ENCODE measurements around the gene MPDZ.

The MPDZ gene

GRCh38 chr9:13140843-13141592, 138.5 kb downstream of the MPDZ start:
- Histone ChIP-seq H3K9ac (ENCODE audit: insufficient read length, low read depth) (no peak overlapping the region), H3K27me3 (ENCODE audit: insufficient read depth, insufficient read length) (no peaks in the 10 kb centered on the region), H3K4me3 (ENCODE audit: insufficient read length, low read depth) (no peak overlapping the region), H3K36me3 (ENCODE audit: insufficient read depth, insufficient read length, low read length) (peaks cover 23% of the 10 kb centered on the region), H3K9me3 (ENCODE audit: insufficient read depth, low read length) (no peaks in the 10 kb centered on the region), H3K4me1 (ENCODE audit: insufficient read depth, insufficient read length) (peaks cover 3% of the 10 kb centered on the region)
- DNase-seq (ENCODE audit: low read depth, low spot score), result no peak
- TF ChIP-seq ZNF274 (IDR thresholded peaks at IDR 0.05; ENCODE audit: low read depth, low read length), result no peak
- TF ChIP-seq SUZ12 (IDR thresholded peaks at IDR 0.05; ENCODE audit: extremely low read depth, insufficient read depth, insufficient read length), result no peak
- TF ChIP-seq YY1 (IDR thresholded peaks at IDR 0.05; ENCODE audit: insufficient read depth, insufficient read length), result no peak

- TF ChIP-seq ZNF274 (IDR thresholded peaks at IDR 0.05; ENCODE audit: low read depth, low read length) (no peak), SUZ12 (IDR thresholded peaks at IDR 0.05; ENCODE audit: extremely low read depth, insufficient read depth, insufficient read length) (no peak), YY1 (IDR thresholded peaks at IDR 0.05; ENCODE audit: insufficient read depth, insufficient read length) (no peak)
- peak; percentile 22 for DNase-seq (ENCODE audit: low read depth, low spot score)
- Histone ChIP-seq H3K27me3 (ENCODE audit: insufficient read depth, insufficient read length) (no peaks in the 10 kb centered on the region), H3K36me3 (ENCODE audit: insufficient read depth, insufficient read length, low read length) (peaks cover 36% of the 10 kb centered on the region), H3K4me1 (ENCODE audit: insufficient read depth, insufficient read length) (peaks cover 3% of the 10 kb centered on the region), H3K9ac (ENCODE audit: insufficient read length, low read depth) (no peak overlapping the region), H3K4me3 (ENCODE audit: insufficient read length, low read depth) (no peak overlapping the region), H3K9me3 (ENCODE audit: insufficient read depth, low read length) (no peaks in the 10 kb centered on the region)
These were observed 139.8 kb downstream of the MPDZ start for GRCh38 chr9:13139641-13140171.

GRCh38 chr9:13137426-13137825, 142.1 kb downstream of the MPDZ start:
- no peaks in the 10 kb centered on the region for H3K27me3 ChIP-seq (ENCODE audit: insufficient read depth, insufficient read length)
- no peak for TF ChIP-seq SUZ12 (IDR thresholded peaks at IDR 0.05; ENCODE audit: extremely low read depth, insufficient read depth, insufficient read length)
- TF ChIP-seq YY1 (IDR thresholded peaks at IDR 0.05; ENCODE audit: insufficient read depth, insufficient read length), result no peak
- no peak for TF ChIP-seq ZNF274 (IDR thresholded peaks at IDR 0.05; ENCODE audit: low read depth, low read length)
- no peak overlapping the region for H3K9ac ChIP-seq (ENCODE audit: insufficient read length, low read depth)
- no peak for DNase-seq (ENCODE audit: low read depth, low spot score)
- no peaks in the 10 kb centered on the region for H3K9me3 ChIP-seq (ENCODE audit: insufficient read depth, low read length)
- H3K4me1 ChIP-seq (ENCODE audit: insufficient read depth, insufficient read length), result peaks cover 3% of the 10 kb centered on the region
- H3K36me3 ChIP-seq (ENCODE audit: insufficient read depth, insufficient read length, low read length), result peaks cover 50% of the 10 kb centered on the region
- no peak overlapping the region for H3K4me3 ChIP-seq (ENCODE audit: insufficient read length, low read depth)

- H3K36me3 ChIP-seq (ENCODE audit: insufficient read depth, insufficient read length, low read length), result peaks cover 64% of the 10 kb centered on the region
- H3K9ac ChIP-seq (ENCODE audit: insufficient read length, low read depth), result no peak overlapping the region
- no peaks in the 10 kb centered on the region for H3K4me1 ChIP-seq (ENCODE audit: insufficient read depth, insufficient read length)
- no peak for DNase-seq (ENCODE audit: low read depth, low spot score)
- TF ChIP-seq YY1 (IDR thresholded peaks at IDR 0.05; ENCODE audit: insufficient read depth, insufficient read length), result no peak
- no peak for TF ChIP-seq ZNF274 (IDR thresholded peaks at IDR 0.05; ENCODE audit: low read depth, low read length)
- TF ChIP-seq SUZ12 (IDR thresholded peaks at IDR 0.05; ENCODE audit: extremely low read depth, insufficient read depth, insufficient read length), result no peak
- no peaks in the 10 kb centered on the region for H3K9me3 ChIP-seq (ENCODE audit: insufficient read depth, low read length)
- H3K27me3 ChIP-seq (ENCODE audit: insufficient read depth, insufficient read length), result no peaks in the 10 kb centered on the region
- H3K4me3 ChIP-seq (ENCODE audit: insufficient read length, low read depth), result no peak overlapping the region
These were observed 147.5 kb downstream of the MPDZ start for GRCh38 chr9:13131991-13132390.

- no peak for DNase-seq (ENCODE audit: low read depth, low spot score)
- Histone ChIP-seq H3K4me3 (ENCODE audit: insufficient read length, low read depth) (no peak overlapping the region), H3K9ac (ENCODE audit: insufficient read length, low read depth) (no peak overlapping the region), H3K4me1 (ENCODE audit: insufficient read depth, insufficient read length) (no peaks in the 10 kb centered on the region), H3K27me3 (ENCODE audit: insufficient read depth, insufficient read length) (no peaks in the 10 kb centered on the region), H3K9me3 (ENCODE audit: insufficient read depth, low read length) (no peaks in the 10 kb centered on the region), H3K36me3 (ENCODE audit: insufficient read depth, insufficient read length, low read length) (peaks cover 64% of the 10 kb centered on the region)
- TF ChIP-seq SUZ12 (IDR thresholded peaks at IDR 0.05; ENCODE audit: extremely low read depth, insufficient read depth, insufficient read length) (no peak), ZNF274 (IDR thresholded peaks at IDR 0.05; ENCODE audit: low read depth, low read length) (no peak), YY1 (IDR thresholded peaks at IDR 0.05; ENCODE audit: insufficient read depth, insufficient read length) (no peak)
These were observed 148.1 kb downstream of the MPDZ start for GRCh38 chr9:13131416-13131815.

GRCh38 chr9:13128266-13128860, 151.1 kb downstream of the MPDZ start:
- DNase-seq (ENCODE audit: low read depth, low spot score), result no peak
- H3K27me3 ChIP-seq (ENCODE audit: insufficient read depth, insufficient read length), result no peaks in the 10 kb centered on the region
- TF ChIP-seq YY1 (IDR thresholded peaks at IDR 0.05; ENCODE audit: insufficient read depth, insufficient read length), result no peak
- TF ChIP-seq ZNF274 (IDR thresholded peaks at IDR 0.05; ENCODE audit: low read depth, low read length), result no peak
- TF ChIP-seq SUZ12 (IDR thresholded peaks at IDR 0.05; ENCODE audit: extremely low read depth, insufficient read depth, insufficient read length), result no peak
- H3K36me3 ChIP-seq (ENCODE audit: insufficient read depth, insufficient read length, low read length), result peaks cover 64% of the 10 kb centered on the region
- H3K9ac ChIP-seq (ENCODE audit: insufficient read length, low read depth), result no peak overlapping the region
- H3K4me3 ChIP-seq (ENCODE audit: insufficient read length, low read depth), result no peak overlapping the region
- no peaks in the 10 kb centered on the region for H3K9me3 ChIP-seq (ENCODE audit: insufficient read depth, low read length)
- no peaks in the 10 kb centered on the region for H3K4me1 ChIP-seq (ENCODE audit: insufficient read depth, insufficient read length)

GRCh38 chr9:13127131-13127530, 152.4 kb downstream of the MPDZ start:
- Histone ChIP-seq H3K4me1 (ENCODE audit: insufficient read depth, insufficient read length) (no peaks in the 10 kb centered on the region), H3K27me3 (ENCODE audit: insufficient read depth, insufficient read length) (no peaks in the 10 kb centered on the region), H3K4me3 (ENCODE audit: insufficient read length, low read depth) (no peak overlapping the region), H3K36me3 (ENCODE audit: insufficient read depth, insufficient read length, low read length) (peaks cover 65% of the 10 kb centered on the region), H3K9me3 (ENCODE audit: insufficient read depth, low read length) (no peaks in the 10 kb centered on the region), H3K9ac (ENCODE audit: insufficient read length, low read depth) (no peak overlapping the region)
- TF ChIP-seq SUZ12 (IDR thresholded peaks at IDR 0.05; ENCODE audit: extremely low read depth, insufficient read depth, insufficient read length) (no peak), ZNF274 (IDR thresholded peaks at IDR 0.05; ENCODE audit: low read depth, low read length) (no peak), YY1 (IDR thresholded peaks at IDR 0.05; ENCODE audit: insufficient read depth, insufficient read length) (no peak)
- no peak for DNase-seq (ENCODE audit: low read depth, low spot score)

Measured in NT2/D1 (cell line).